Kidney epithelial cell (primary cell): Measurements from ENCODE around the gene RAB40A. TPM values are rescaled to one million over a fixed set of nuclear protein-coding genes. Genes with fewer than 3 reads are reported as not detected.

Experiments used
- DNase-seq: peaks from one replicate; pipeline ENCODE4 v3.0.0-alpha.2; 2010; ENCODE audit warnings: low read depth
- H3K27me3 ChIP-seq: 2 replicates; pipeline ENCODE4 v1.6.0; 2011; ENCODE audit warnings: low read length; ENCODE audit not compliant: control insufficient read depth, insufficient read depth
- H3K36me3 ChIP-seq: 2 replicates; pipeline ENCODE4 v1.5.1; 2011; ENCODE audit warnings: low read length; ENCODE audit not compliant: control insufficient read depth, insufficient read depth
- H3K4me3 ChIP-seq: 2 replicates; pipeline ENCODE4 v1.5.1; 2011; ENCODE audit warnings: low read depth, mild to moderate bottlenecking, control low read depth, low read length
- total RNA-seq: library from RNA; depleted of rRNA; stranded (reverse); fragments of >200 nt; gene quantifications from 2 replicates; pipeline ENCODE4 v1.2.3, GENCODE V29; 2015
- TF ChIP-seq, protein P1 (sequence below): IDR thresholded peaks from 2 replicates; pipeline ENCODE4 v1.5.1; 2011; ENCODE audit warnings: mild to moderate bottlenecking, moderate library complexity, low read length, control low read depth, inconsistent platforms; ENCODE audit not compliant: insufficient read depth, poor library complexity, severe bottlenecking

The RAB40A gene
- total RNA-seq, 1 donor from 2014 or later, result 0.13 TPM

DNA sequence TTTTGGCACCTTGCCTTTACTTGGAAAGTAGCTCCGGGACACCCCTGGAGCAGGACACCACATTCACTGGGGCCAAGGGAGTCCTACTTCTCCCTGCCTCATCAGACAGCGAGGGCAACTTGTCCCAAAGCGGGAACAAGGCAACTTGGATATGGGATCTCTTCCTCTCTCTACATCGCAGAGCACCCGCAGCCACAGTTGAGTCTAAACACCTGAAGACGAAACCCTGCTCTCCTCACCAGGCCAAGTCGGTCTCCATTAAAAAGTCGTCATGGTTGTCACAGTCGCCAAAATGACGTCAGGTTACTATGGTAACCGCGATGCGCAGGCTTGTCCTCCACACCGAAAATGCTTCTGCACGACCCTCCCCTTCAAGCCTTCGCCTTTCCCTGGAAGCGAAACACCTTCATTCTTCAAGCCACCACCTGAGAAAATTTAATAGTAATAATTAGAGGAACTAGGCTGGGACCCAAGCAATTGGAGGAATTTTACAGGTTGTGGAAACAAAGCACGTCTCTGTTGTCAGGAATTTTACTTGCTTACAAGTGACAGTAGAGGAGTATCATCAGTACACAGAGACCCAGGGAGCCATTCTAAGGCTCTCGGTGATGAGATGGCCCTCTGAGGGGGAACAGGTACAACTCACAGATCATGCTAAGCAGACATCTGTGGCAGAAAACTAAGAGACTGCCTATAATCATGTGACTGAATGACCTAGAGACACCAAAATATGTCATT is 35.6 kb upstream of the RAB40A start:
- H3K36me3 ChIP-seq, result no peaks in the 10 kb centered on the region
- peak overlapping the region; percentile 36 for H3K4me3 ChIP-seq
- DNase-seq, result peak; percentile 19
- TF ChIP-seq, protein P1, sequence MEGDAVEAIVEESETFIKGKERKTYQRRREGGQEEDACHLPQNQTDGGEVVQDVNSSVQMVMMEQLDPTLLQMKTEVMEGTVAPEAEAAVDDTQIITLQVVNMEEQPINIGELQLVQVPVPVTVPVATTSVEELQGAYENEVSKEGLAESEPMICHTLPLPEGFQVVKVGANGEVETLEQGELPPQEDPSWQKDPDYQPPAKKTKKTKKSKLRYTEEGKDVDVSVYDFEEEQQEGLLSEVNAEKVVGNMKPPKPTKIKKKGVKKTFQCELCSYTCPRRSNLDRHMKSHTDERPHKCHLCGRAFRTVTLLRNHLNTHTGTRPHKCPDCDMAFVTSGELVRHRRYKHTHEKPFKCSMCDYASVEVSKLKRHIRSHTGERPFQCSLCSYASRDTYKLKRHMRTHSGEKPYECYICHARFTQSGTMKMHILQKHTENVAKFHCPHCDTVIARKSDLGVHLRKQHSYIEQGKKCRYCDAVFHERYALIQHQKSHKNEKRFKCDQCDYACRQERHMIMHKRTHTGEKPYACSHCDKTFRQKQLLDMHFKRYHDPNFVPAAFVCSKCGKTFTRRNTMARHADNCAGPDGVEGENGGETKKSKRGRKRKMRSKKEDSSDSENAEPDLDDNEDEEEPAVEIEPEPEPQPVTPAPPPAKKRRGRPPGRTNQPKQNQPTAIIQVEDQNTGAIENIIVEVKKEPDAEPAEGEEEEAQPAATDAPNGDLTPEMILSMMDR, result no peak
- H3K27me3 ChIP-seq, result no peaks in the 10 kb centered on the region

DNA sequence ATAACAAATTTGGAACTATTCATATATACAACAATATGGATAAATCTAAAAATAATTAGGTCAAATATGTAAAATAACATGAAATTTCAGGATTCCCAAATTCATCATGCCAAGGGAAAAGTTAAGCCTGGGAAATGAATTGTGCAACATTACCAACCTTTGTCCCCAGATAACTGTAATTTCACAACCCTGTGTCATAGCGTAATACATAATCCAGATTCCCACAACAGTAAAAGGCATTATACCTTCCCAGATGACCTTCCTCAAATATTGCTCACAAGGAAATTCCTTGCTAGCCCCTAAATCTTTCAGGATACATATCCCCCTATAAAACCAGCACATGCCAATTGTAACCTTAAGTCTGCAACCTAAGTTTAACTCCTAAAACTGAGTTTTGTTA is 32.9 kb upstream of the RAB40A start:
- Histone ChIP-seq H3K4me3 (no peak overlapping the region), H3K36me3 (no peaks in the 10 kb centered on the region), H3K27me3 (no peaks in the 10 kb centered on the region)
- DNase-seq, result no peak
- TF ChIP-seq, protein P1, result no peak

DNA sequence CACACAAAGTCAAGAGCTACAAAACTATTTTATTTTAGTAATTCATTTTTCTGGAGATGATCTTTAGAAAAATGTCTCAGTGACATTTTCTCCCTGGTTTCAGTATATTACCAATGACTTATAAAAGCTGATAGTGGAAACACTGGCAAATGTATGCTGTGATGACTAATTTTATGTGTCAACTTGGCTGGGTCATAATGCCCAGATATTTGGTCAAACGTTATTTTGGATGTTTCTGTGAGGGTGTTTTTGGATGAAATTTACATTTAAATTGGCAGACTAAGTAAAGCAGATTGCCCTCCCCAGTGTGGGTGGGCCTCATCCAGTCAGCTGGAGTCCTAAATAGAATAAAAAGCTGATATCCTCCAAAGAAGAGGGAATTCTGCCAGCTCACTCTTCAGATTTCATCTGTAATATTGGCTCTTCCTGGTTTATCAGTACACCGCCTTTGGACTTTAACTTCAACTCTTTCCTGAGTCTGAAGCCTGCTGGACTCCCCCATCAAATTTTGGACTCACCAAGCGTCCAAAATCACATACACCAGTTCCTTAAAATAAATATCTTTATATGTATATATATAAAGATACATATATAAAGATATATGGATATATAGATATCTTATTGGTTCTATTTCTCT is 31.2 kb upstream of the RAB40A start:
- H3K4me3 ChIP-seq, result no peak overlapping the region
- H3K36me3 ChIP-seq, result no peaks in the 10 kb centered on the region
- TF ChIP-seq, protein P1, result no peak
- no peak for DNase-seq
- H3K27me3 ChIP-seq, result no peaks in the 10 kb centered on the region

DNA sequence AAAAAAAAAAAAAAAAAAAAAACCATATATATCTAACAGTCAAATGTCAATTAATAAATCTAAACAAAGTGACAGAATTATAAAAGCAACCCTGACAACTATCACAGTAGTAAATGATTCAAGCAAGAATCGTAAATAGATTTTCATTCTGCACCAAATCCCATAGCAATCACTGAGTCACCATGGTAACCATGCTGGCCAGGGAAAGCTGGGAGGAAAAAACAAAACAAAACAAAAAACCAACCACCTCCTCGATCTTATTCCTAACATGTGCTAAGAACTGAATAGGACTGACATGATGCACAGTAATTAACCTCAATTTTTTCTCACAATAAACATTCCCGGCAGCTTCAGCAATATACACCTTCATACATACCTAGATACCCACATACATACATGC is 30.6 kb upstream of the RAB40A start:
- no peaks in the 10 kb centered on the region for H3K27me3 ChIP-seq
- no peak for DNase-seq
- no peaks in the 10 kb centered on the region for H3K36me3 ChIP-seq
- no peak overlapping the region for H3K4me3 ChIP-seq
- TF ChIP-seq, protein P1, result no peak

DNA sequence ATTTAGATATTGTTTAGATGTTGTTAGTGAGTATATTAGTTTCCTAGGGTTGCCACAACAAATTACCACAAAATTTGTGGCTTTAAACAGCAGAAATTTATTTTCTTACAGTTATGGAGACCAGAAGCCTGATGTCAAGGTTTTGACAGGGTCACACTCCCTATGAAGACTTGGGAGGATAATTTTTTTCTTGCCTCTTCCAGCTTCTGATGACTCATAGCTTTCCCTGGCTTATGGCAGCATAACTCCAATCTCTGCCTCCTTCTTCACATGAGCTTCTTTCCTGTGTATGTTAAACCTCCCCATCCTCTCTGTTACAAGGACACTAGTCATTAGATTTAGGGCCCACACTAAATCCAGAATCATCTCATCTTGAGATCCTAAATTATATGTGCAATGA is 20.9 kb upstream of the RAB40A start:
- DNase-seq, result no peak
- no peaks in the 10 kb centered on the region for H3K27me3 ChIP-seq
- no peak overlapping the region for H3K4me3 ChIP-seq
- H3K36me3 ChIP-seq, result no peaks in the 10 kb centered on the region
- TF ChIP-seq, protein P1, result no peak

DNA sequence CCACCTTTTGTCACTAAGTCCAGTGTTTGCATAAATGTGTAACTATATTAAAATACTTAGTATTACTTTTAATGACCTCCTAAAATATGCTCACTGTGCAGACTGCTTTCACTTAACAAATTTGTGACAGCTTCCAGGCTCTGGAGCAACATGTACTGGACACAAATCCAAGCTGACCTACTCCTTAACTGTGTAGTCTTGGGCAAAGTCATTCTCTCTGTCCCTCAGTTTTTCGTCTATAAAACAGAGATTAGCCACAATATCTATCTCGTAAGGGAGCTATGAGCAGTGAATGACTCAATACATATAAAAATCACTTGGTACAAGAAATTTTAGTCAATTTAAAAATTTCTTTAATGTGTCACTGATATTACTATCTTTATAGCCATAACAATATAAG is 20.4 kb upstream of the RAB40A start:
- TF ChIP-seq, protein P1, result no peak
- DNase-seq, result no peak
- no peak overlapping the region for H3K4me3 ChIP-seq
- no peaks in the 10 kb centered on the region for H3K36me3 ChIP-seq
- no peaks in the 10 kb centered on the region for H3K27me3 ChIP-seq
